ENCODE measurements around the gene THPO. TPM values are rescaled to one million over a fixed set of nuclear protein-coding genes. Genes with fewer than 3 reads are reported as not detected.
A peak's percentile ranks its signal among the peaks of the same experiment; 100 is the strongest.

Gene THPO
- total RNA-seq, 1 experiment from 2014 or later: 1.6 TPM

- no peaks in the 10 kb centered on the region for H3K9me3 Mint-ChIP-seq (ENCODE audit: unreplicated experiment)
- H3K27ac Mint-ChIP-seq (ENCODE audit: unreplicated experiment): no peak overlapping the region
- Histone ChIP-seq H3K4me3 (ENCODE audit: low read depth, low read length) (peak overlapping the region; percentile 45), H3K4me1 (peaks cover 22% of the 10 kb centered on the region), H3K27me3 (replicated peaks; ENCODE audit: control insufficient read depth, insufficient read depth, low read length) (no peaks in the 10 kb centered on the region; the same call in 1 of the 2 replicates), H3K36me3 (ENCODE audit: control insufficient read depth, insufficient read depth, low read length) (peaks cover 1% of the 10 kb centered on the region; the same call in 1 of the 2 replicates), H3K9me3 (no peaks in the 10 kb centered on the region)
- peaks cover 11% of the 10 kb centered on the region for H3K4me1 Mint-ChIP-seq (ENCODE audit: low read depth, unreplicated experiment)
- DNase-seq: no peak
- TF ChIP-seq, protein P1, sequence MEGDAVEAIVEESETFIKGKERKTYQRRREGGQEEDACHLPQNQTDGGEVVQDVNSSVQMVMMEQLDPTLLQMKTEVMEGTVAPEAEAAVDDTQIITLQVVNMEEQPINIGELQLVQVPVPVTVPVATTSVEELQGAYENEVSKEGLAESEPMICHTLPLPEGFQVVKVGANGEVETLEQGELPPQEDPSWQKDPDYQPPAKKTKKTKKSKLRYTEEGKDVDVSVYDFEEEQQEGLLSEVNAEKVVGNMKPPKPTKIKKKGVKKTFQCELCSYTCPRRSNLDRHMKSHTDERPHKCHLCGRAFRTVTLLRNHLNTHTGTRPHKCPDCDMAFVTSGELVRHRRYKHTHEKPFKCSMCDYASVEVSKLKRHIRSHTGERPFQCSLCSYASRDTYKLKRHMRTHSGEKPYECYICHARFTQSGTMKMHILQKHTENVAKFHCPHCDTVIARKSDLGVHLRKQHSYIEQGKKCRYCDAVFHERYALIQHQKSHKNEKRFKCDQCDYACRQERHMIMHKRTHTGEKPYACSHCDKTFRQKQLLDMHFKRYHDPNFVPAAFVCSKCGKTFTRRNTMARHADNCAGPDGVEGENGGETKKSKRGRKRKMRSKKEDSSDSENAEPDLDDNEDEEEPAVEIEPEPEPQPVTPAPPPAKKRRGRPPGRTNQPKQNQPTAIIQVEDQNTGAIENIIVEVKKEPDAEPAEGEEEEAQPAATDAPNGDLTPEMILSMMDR (IDR thresholded peaks at IDR 0.05; ENCODE audit: insufficient read depth in 1 of 2, low read depth in 1 of 2, low read length in 1 of 2, severe bottlenecking in 1 of 2, unreplicated experiment in 1 of 2): no peak
- POLR2A ChIA-PET: no interaction called here
- no peaks in the 10 kb centered on the region for H3K27me3 Mint-ChIP-seq (ENCODE audit: insufficient read depth, unreplicated experiment)
- H3K4me3 Mint-ChIP-seq (ENCODE audit: unreplicated experiment): peak overlapping the region; percentile 42
- intact Hi-C loops (cut with micrococcal nuclease; ENCODE audit: unreplicated experiment): no loop called here
- CTCF ChIA-PET: interaction anchor here (1.5 kb wide), 1 partner anchor 9 kb away, joined by 4 read pairs; no protein-coding TSS in a partner anchor
- H3K36me3 Mint-ChIP-seq (ENCODE audit: insufficient read depth, unreplicated experiment): no peaks in the 10 kb centered on the region
- BruUV-seq (replicated peaks): no TSS peak
Measured at GRCh38 chr3:184380627-184381260, 2.7 kb upstream of the THPO start.

DNA sequence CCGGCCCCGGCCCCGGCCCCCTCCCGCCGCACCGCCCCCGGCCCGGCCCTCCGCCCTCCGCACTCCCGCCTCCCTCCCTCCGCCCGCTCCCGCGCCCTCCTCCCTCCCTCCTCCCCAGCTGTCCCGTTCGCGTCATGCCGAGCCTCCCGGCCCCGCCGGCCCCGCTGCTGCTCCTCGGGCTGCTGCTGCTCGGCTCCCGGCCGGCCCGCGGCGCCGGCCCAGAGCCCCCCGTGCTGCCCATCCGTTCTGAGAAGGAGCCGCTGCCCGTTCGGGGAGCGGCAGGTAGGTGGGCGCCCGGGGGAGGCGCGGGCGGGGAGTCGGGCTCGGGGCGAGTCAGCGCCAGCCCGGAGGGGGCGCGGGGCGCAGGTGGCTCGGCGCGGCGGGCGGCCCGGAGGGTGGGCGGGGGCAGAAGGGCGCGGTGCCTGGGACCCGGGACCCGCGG, 2.2 kb upstream of the THPO start:
- ChIA-PET CTCF (interaction anchor here (1.0 to 1.5 kb wide), 2 partner anchors 9 to 161 kb away, joined by 3 to 4 read pairs; no protein-coding TSS in a partner anchor), POLR2A (no interaction called here)
- peaks cover 11% of the 10 kb centered on the region for H3K4me1 Mint-ChIP-seq (ENCODE audit: low read depth, unreplicated experiment)
- Histone ChIP-seq H3K27me3 (replicated peaks; ENCODE audit: control insufficient read depth, insufficient read depth, low read length) (no peaks in the 10 kb centered on the region; the same call in 1 of the 2 replicates), H3K4me1 (peaks cover 22% of the 10 kb centered on the region), H3K4me3 (ENCODE audit: low read depth, low read length) (peak overlapping the region; percentile 45), H3K9me3 (no peaks in the 10 kb centered on the region), H3K36me3 (ENCODE audit: control insufficient read depth, insufficient read depth, low read length) (peaks cover 1% of the 10 kb centered on the region)
- no peaks in the 10 kb centered on the region for H3K27me3 Mint-ChIP-seq (ENCODE audit: insufficient read depth, unreplicated experiment)
- TF ChIP-seq, protein P1 (IDR thresholded peaks at IDR 0.05; ENCODE audit: insufficient read depth in 1 of 2, low read depth in 1 of 2, low read length in 1 of 2, severe bottlenecking in 1 of 2, unreplicated experiment in 1 of 2): no peak
- no peak overlapping the region for H3K27ac Mint-ChIP-seq (ENCODE audit: unreplicated experiment)
- H3K36me3 Mint-ChIP-seq (ENCODE audit: insufficient read depth, unreplicated experiment): no peaks in the 10 kb centered on the region
- DNase-seq: peak; percentile 60 to 67
- peak overlapping the region; percentile 42 for H3K4me3 Mint-ChIP-seq (ENCODE audit: unreplicated experiment)
- intact Hi-C loops (cut with micrococcal nuclease; ENCODE audit: unreplicated experiment): no loop called here
- H3K9me3 Mint-ChIP-seq (ENCODE audit: unreplicated experiment): no peaks in the 10 kb centered on the region
- no TSS peak for BruUV-seq (replicated peaks)

- Histone ChIP-seq H3K9me3 (no peaks in the 10 kb centered on the region), H3K36me3 (ENCODE audit: control insufficient read depth, insufficient read depth, low read length) (peaks cover 1% of the 10 kb centered on the region), H3K27me3 (replicated peaks; ENCODE audit: control insufficient read depth, insufficient read depth, low read length) (no peaks in the 10 kb centered on the region), H3K4me1 (peaks cover 22% of the 10 kb centered on the region), H3K4me3 (ENCODE audit: low read depth, low read length) (peak within 1 kb of the TSS; percentile 45)
- no TSS peak for BruUV-seq (replicated peaks)
- peaks cover 11% of the 10 kb centered on the region for H3K4me1 Mint-ChIP-seq (ENCODE audit: low read depth, unreplicated experiment)
- ChIA-PET POLR2A (no interaction called here), CTCF (interaction anchor here (1.0 kb wide), 1 partner anchor 162 kb away, joined by 3 read pairs; no protein-coding TSS in a partner anchor)
- no peaks in the 10 kb centered on the region for H3K27me3 Mint-ChIP-seq (ENCODE audit: insufficient read depth, unreplicated experiment)
- intact Hi-C loops (cut with micrococcal nuclease; ENCODE audit: unreplicated experiment): no loop called here
- TF ChIP-seq, protein P1 (IDR thresholded peaks at IDR 0.05; ENCODE audit: insufficient read depth in 1 of 2, low read depth in 1 of 2, low read length in 1 of 2, severe bottlenecking in 1 of 2, unreplicated experiment in 1 of 2): no peak
- no peak for DNase-seq
- peak within 1 kb of the TSS; percentile 69 for H3K4me3 Mint-ChIP-seq (ENCODE audit: unreplicated experiment)
- no peaks in the 10 kb centered on the region for H3K36me3 Mint-ChIP-seq (ENCODE audit: insufficient read depth, unreplicated experiment)
- H3K9me3 Mint-ChIP-seq (ENCODE audit: unreplicated experiment): no peaks in the 10 kb centered on the region
- H3K27ac Mint-ChIP-seq (ENCODE audit: unreplicated experiment): no peak within 1 kb of the TSS
Measured at GRCh38 chr3:184379358-184380184, 1.6 kb upstream of the THPO start, which contains the start of gene CHRD. Gene CHRD (plus strand): TSS chr3:184380054. CDS start chr3:184380319, 265 bp downstream.
